GM12873 (cell line): ENCODE results near the gene MEF2D.

Experiments used
- TF ChIP-seq, protein P1 (sequence below): IDR thresholded peaks from 2 replicates; pipeline ENCODE4 v1.5.1; 2012; ENCODE audit warnings: low read depth, mild to moderate bottlenecking, moderate library complexity, low read length, control low read depth; ENCODE audit not compliant: insufficient read depth; ENCODE audit errors: missing control alignments

Gene MEF2D

DNA sequence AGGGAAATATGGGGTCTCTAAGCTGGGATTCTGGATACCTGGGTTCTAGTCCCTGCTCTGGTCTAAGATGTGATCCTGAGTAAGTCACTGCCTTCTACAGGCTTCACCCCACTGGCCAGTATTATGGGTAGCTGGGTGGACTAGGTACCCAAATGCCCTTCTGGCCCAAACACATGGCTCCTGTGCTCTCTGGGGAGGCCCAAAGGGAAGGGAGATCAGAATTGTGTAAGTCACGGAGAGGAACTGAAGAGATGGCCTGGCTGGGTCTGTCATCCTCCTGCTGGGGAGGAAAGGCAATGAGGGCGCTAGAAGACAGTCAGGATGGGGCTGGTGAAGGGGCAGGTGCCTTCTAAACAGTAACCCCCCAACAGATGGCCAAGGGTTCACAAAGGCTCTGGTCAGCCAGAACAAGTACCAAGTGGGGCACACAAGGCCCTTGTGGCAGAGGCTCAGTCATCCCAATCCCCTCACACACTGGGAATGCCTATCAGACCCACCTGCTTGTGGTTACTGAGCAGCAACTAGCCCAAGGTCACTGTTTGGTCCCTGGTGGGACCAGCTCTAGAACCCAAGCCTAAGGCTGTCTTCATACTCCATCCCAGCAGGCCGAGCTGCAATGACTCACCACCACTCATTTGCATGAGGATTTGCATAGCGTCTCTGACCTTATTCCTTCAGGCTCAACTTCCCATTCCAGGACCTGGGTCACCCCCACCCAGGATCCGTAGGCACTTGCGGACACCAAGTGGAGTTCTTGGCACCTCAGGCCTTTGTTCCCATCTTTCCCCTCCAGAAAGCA lies 9.2 kb downstream of the MEF2D start:
- TF ChIP-seq, protein P1, sequence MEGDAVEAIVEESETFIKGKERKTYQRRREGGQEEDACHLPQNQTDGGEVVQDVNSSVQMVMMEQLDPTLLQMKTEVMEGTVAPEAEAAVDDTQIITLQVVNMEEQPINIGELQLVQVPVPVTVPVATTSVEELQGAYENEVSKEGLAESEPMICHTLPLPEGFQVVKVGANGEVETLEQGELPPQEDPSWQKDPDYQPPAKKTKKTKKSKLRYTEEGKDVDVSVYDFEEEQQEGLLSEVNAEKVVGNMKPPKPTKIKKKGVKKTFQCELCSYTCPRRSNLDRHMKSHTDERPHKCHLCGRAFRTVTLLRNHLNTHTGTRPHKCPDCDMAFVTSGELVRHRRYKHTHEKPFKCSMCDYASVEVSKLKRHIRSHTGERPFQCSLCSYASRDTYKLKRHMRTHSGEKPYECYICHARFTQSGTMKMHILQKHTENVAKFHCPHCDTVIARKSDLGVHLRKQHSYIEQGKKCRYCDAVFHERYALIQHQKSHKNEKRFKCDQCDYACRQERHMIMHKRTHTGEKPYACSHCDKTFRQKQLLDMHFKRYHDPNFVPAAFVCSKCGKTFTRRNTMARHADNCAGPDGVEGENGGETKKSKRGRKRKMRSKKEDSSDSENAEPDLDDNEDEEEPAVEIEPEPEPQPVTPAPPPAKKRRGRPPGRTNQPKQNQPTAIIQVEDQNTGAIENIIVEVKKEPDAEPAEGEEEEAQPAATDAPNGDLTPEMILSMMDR: no peak

DNA sequence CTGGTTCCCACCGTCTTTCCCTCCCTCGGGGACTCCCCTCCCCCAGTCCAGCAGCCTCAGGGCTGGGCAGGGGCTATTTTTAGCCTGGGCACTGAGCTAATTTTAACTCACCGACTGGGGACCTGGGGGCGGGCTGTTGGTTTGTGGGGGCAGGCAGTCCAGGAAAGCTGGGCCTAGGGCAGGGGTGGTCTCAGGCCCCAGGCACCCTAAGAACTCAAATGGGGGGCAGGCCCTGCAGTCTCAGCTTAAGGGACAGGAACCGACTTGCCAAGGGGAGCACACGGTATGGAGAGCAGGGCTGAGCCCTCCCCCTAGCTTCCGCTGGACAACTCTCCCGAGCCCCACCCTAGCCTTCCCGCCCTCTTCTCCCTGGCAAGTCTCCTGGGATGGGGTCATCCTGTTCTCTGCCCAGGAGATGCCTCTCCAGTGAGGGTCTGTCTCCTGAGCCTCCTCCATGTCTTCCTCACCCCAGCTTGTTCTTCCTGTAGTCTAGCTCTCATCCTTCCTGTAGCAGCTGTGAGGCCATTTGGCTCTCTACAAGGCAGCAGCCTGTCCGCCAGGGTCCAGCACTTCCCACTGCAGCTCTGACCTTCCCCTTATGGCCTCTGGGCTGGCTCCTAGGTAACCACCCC lies 10.1 kb downstream of the MEF2D start:
- TF ChIP-seq, protein P1: no peak

- TF ChIP-seq, protein P1: no peak
Measured at GRCh38 chr1:156489935-156490293, 10.7 kb downstream of the MEF2D start.

- TF ChIP-seq, protein P1: no peak
Measured at GRCh38 chr1:156489166-156489934, 11.2 kb downstream of the MEF2D start.

DNA sequence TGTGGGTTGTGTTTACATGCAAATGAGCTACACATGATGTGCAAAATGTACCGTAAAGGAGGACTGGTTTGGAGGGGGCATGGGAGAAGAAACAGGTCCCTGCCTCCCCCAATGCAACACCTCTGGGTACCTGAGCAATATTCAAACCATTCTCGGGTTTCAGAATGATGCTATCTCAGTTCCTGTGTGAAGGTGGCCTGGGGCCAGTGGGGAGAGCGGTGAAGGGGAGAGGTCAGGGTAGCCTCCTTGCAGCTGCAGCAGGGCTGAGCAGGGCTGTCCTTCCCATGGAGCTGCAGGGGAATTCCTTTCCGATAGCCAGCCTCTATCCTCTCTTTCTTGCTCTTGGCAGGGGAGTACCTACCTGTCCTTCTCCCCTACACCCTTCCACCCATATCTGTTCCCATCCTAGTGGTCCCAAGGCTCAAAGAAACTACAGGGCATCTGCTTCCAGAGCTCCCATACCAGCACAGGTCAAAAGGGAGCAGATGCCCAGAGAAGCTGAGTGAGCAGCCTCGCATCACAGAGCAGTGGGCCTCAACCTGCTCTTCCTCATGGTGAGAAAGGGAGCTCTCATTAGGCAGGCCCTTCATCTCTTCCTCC lies 11.9 kb downstream of the MEF2D start:
- TF ChIP-seq, protein P1: no peak

DNA sequence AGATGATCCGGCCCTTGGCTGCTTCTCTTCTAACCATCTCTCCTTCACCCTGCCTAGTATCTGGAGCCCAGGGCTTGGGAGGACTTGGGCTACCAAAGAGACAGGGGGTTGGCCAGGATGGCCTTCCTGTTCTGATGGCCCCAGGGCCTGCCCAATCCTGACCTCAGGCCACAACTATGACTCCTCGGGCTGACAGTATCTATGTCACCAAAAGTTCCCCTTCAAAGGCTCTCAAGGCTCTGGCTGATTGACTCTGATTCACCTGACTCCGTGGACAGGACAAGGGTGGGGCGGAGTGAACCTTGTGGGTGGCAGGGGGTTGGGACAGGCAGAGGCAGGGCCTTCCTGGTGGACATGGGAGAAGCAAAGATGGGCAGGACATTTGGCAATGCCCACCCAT lies 12.7 kb downstream of the MEF2D start:
- TF ChIP-seq, protein P1: no peak
